Activated T-helper 9 cell treated with anti-CD3 and anti-CD28 coated beads, Interleukin-2, amount 50 U/mL, for 16 hours (primary cell): ENCODE measurements around the gene GALNT11.
"Not testable (repeated sequence)": the region's sequence is repeated elsewhere in the genome, so short reads cannot be mapped to it uniquely, and the experiment has no call there.

ENCODE experiments used
- DNase-seq: peaks from one replicate; pipeline ENCODE4 v3.0.0-alpha.2; 2020; ENCODE audit warnings: low read depth

GALNT11 gene

DNA sequence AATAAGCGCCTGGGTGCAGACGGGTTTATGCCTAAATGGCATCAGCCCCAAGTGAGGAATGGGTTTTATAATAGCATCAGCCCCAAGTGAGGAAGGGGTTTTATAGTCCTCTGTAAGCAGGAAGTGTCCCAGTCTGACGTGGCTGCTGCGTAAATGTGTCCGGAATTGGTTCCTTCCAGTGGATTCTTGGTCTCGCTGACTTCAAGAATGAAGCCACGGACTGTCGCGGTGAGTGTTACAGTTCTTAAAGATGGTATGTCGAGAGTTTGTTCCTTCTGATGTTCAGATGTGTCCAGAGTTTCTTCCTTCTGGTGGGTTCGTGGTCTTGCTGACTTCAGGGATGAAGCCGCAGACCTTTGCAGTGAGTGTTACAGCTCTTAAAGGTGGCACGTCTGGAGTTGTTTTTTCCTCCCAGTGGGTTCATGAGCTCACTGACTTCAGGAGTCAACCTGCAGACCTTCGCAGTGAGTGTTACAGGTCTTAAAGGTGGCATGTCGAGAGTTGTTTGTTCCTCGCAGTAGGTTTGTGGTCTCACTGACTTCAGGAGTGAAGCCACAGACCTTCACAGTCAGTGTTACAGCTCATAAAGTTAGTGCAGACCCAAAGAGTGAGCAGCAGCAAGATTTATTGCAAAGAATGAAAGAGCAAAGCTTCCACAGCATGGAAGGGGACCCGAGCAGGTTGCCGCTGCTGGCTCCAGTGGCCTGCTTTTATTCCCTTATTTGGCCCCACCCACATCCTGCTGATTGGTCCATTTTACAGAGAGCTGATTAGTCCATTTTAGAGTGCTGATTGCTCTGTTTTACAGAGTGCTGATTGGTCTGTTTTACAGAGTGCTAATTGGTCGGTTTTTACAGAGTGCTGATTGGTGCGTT lies 2.3 kb downstream of the GALNT11 start:
- not testable (repeated sequence) for DNase-seq

DNA sequence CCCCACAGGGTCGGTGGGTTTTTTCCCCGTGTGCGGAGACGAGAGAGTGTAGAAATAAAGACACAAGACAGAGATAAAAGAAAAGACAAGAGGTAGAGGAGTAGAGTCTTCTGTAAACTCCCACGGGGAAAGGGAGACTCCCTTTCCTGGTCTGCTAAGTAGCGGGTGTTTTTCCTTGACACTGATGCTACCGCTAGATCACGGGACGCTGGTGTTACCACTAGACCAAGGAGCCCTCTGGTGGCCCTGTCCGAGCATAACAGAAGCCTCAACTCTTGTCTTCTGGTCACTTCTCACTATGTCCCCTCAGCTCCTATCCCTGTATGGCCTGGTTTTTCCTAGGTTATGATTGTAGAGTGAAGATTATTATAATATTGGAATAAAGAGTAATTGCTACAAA lies 4.6 kb downstream of the GALNT11 start:
- not testable (repeated sequence) for DNase-seq

DNA sequence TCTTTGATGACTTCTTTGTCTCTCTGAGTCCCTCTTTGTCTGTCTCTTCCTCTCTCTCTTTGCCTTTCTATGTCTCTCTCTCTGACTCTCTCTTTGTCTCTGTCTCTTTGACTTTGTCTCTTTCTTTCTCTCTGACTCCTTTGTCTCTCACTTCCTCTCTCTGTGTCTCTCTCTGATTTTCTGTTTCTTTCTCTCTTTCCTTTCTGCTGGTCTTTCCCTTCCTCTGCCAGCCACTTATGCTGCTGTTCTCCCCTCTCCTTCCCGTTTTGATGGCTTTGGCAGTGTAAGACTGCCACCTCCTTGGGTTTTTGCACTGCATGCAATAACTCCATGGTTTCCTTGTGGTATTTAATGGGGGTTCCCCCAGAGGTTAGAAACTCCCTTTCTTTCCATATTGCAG lies 5.2 kb downstream of the GALNT11 start:
- DNase-seq = not testable (repeated sequence)

DNA sequence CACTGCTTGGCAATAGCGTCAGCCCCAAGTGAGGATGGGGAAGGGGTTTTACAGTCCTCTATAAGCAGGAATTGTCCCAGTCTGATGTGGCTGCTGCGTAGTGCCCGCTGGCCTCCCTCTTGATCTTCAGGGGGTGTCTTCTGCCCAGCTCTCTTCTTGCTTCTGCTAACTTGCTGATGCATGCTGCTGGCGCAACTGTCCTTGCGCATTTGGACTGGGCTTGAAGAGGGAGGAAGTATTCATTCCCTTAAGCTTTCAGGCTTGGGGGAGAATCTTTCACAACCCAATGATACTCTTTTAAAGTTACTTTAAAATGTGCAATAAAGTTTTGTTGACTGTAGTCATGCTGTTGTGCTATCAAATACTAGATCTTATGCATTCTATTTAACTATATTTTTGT lies 10.3 kb downstream of the GALNT11 start:
- DNase-seq = no peak

DNA sequence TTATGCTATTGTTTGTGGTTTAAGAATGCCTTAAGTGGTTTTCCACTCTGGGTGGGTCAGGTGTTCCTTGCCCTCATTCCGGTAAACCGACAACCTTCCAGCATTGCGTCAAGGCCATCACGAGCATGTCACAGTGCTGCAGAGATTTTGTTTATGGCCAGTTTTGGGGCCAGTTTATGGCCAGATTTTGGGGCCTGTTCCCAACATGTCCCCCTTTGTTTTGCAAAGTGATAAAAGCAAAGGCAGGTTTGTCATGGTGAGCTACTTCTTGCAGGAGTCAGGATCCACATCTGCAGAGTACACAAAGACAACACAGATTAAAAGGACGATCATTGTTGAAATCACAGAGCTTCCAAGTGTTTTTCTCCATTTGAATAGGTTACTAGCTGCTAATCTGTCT lies 12.9 kb downstream of the GALNT11 start:
- DNase-seq = not testable (repeated sequence)

DNA sequence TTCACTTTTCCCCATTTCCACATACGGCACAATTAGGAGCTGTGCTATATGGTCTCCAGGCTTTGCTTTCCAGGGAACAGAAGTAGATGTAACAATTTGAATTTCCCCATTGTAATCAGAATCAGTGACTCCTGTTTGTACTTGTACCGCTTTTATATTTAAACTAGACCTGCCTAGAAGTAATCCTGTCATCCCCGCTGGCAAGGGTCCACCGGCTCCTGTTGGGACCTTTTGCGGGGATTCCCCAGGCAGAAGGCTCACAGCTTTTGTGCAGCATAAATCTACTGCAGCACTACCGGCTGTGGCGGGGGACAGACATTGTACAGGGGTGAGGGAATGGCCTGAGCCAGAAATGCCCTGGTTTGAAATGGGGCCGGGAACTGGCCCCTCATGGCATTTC lies 17.6 kb downstream of the GALNT11 start:
- not testable (repeated sequence) for DNase-seq

DNA sequence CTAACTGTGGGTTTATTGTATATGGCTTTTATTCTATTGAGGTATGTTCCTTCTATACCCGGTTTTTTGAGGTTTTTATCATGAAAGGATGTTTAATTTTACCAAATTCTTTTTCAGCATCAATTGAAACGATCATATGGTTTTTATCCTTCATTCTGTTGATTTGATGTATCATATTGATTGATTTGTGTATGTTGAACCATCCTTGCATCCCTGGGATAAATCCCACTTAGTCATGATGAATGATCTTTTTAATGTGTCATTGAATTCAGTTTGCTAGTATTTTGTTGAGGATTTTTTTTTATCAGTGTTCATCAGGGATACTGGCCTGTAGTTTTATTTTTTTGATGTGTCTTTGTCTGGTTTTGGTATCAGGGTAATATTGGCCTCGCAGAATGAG lies 19.4 kb downstream of the GALNT11 start:
- not testable (repeated sequence) for DNase-seq

DNA sequence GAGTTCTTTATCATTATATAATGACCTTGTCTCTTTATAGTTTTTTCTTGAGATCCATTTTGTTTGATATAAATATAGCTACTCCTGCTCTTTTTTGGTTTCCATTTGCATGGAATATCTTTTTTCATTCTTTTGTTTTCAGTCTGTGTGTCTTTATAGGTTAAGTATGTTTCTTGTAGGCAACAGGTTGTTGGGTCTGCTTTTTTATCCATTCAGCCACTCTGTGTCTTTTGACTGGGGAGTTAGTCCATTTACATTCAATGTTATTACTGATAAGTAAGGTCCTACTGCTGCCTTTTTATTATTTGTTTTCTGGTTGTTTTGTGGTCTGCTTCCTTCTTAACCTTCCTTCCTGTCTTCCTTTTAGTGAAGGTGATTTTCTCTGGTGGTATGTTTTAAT lies 21.1 kb downstream of the GALNT11 start:
- no peak for DNase-seq

DNA sequence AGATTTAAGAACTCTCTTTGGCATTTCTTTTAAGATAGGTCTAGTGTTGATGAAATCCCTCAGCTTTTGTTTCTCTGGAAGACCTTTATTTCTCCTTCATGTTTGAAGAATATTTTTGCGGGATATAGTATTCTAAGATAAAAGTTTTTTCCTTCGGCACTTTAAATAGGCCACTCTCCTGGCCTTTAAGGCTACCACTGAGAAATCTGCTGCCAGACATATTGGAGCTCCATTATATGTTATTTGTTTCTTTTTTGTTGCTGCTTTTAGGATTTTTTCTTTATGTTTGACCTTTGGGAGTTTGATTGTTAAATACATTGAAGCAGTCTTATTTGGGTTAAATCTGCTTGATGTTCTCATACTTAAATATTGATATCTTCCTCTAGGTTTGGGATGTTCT lies 22.6 kb downstream of the GALNT11 start:
- no peak for DNase-seq

DNA sequence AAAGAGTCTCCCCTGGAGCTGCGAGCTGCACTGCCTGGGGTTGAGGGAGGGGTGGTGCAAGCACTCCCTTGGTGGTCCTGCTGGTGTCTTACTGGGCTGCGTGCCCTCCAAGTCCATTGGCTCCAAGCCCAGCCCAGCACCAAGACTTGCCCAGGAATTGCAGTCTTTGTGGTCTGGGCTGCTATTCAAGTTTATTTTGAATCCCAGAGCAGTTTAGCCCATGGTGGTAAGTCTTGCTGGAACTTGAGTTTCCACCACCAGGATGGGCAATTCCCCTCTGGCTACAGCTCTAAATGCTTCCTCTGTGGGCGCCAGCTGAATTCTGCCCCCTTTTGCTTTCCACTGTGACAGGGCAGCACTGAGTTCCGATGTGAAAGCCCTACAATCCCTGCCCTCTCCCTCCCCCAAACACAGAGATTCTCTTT lies 25.1 kb downstream of the GALNT11 start:
- DNase-seq = no peak

DNA sequence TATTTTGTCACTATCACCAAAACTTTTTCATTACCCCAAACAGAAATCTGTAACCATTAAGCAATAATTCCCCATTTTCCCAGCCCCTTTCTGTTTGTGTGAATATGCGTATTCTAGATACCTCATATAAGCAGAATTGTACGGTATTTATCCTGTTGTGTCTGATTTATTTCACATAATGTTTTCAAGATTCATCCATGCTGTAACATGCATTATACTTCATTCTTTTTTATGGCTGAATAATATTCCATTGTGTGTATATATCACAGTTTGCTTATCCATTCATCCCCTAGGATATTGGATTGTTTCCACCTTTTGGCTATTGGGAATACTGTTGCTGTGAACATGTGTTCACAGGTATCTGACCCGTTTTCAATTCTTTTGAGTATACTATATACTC lies 26.5 kb downstream of the GALNT11 start:
- DNase-seq = no peak

DNA sequence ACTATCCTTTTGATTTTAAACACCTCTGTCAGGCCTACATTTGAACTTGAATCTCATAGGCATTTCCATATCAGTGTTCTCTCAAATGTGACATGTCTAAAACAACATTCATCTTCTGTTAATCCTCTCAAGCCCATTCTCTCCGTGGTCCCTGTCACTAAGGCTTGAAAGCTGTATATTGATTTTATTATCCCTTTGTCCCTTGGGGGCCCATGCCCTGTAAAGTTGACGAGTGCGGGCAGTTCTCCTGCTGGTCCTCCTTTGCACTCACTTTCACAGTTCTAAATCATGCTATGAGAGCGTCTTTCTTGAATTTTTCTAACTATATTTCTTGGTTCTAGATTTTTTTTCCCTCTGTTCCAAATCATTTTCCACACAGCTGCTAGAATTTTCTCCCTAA lies 27.3 kb downstream of the GALNT11 start:
- no peak for DNase-seq

DNA sequence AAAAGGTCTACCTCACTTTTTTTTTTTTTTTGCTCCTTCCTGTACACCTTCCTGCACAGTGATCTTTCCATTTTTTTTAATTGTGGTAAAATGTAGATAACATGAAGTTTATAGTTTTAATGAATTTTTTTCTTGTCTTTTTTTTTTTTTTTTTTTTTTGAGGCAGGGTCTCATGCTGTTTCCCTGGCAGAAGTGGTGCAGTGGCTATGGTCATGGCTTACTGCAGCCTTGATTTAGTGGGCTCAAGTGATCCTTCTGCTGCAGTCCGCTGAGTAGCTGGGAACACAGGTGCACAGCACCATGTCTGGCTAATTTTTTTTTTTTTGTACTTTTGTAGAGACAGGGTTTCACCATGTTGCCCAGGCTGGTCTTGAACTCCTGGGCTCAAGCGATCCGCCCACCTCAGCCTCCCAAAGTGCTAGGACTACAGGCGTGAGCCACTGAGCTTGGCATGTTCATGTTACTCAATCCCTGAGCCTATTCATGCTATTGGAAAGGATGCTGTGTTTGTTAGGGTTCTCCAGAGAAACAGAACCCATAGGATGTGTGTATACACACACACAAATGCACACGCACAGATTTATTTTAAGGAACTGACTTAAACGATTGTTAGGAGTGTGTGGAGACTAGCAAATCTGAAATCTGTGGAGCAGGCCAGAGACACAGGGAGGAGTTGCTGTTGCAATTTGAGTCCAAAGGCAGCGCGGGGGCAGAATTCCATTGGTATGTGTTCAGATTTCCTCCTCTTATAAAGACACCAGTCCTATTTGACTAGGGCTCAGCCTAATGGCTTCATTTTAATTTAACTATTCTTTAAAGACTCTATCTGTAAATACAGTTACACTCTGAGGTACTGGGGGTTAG lies 29.1 kb downstream of the GALNT11 start:
- no peak for DNase-seq

DNA sequence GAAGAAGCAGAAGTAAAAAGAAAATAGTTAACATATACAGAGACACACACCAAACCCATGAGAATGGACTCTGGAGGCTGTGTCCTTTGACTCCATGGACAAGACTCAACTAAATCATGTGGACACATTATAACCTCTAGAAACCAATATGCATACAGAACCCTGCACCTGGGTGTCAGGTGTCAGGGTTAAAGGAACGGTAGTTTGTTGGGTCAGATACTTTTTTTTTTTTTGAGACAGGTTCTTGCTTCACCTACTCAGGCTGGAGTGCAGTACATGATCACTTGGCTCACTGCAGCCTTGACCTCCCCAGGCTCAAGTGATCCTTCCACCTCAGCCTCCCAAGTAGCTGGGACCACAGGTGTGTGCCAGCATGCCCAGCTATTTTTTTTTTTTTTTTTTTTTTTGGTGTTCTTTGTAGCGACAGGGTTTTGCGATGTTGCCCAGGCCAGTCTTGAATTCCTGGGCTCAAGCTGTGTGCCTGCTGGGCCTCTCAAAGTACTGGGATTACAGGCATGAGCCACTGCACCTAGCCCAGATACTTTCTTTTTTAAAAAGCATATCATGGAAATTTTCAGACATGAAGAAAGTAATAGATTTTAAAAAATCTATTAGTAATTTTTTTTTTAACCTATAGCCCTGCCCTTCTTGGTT lies 31.3 kb downstream of the GALNT11 start:
- DNase-seq = no peak

DNA sequence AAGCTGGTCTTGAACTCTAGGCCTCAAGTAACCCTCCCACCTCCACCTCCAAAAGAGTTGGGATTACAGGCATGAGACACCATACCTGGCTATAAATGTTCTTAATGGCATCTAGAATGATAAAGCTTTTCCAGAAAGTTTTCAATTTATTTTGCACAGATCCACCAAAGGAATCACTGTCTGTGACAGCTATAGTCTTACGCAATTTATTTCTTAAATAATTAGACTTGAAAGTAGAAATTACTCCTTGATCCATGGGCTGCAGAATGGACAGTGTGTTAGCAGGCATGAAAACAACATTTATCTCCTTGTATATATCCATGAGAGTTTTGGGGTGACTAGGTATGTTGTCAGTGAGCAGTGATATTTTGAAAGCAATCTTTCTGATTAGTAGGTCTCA lies 33.8 kb downstream of the GALNT11 start:
- no peak for DNase-seq

DNA sequence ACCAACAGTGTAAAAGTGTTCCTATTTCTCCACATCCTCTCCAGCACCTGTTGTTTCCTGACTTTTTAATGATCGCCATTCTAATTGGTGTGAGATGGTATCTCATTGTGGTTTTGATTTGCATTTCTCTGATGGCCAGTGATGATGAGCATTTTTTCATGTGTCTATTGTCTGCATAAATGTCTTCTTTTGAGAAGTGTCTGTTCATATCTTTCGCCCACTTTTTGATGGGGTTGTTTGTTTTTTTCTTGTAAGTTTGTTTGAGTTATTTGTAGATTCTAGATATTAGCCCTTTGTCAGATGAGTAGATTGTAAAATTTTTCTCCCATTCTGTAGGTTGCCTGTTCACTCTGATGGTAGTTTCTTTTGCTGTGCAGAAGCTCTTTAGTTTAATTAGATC lies 35.6 kb downstream of the GALNT11 start:
- DNase-seq = not testable (repeated sequence)

DNA sequence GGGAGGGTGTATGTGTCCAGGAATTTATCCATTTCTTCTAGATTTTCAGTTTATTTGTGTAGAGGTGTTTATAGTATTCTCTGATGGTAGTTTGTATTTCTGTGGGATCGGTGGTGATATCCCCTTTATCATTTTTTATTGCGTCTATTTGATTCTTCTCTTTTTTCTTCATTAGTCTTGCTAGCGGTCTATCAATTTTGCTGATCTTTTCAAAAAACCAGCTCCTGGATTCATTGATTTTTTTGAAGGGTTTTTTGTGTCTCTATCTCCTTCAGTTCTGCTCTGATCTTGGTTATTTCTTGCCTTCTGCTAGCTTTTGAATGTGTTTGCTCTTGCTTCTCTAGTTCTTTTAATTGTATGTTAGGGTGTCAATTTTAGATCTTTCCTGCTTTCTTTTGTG lies 37.7 kb downstream of the GALNT11 start:
- DNase-seq = not testable (repeated sequence)

DNA sequence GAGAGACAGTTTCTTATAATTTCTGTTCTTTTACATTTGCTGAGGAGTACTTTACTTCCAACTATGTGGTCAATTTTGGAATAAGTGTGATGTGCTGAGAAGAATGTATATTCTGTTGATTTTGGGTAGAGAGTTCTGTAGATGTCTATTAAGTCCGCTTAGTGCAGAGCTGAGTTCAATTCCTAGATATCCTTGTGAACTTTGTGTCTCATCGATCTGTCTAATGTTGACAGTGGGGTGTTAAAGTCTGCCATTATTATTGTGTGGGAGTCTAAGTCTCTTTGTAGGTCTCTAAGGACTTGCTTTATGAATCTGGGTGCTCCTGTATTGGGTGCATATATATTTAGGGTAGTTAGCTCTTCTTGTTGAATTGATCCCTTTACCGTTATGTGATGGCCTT lies 38.3 kb downstream of the GALNT11 start:
- not testable (repeated sequence) for DNase-seq

DNA sequence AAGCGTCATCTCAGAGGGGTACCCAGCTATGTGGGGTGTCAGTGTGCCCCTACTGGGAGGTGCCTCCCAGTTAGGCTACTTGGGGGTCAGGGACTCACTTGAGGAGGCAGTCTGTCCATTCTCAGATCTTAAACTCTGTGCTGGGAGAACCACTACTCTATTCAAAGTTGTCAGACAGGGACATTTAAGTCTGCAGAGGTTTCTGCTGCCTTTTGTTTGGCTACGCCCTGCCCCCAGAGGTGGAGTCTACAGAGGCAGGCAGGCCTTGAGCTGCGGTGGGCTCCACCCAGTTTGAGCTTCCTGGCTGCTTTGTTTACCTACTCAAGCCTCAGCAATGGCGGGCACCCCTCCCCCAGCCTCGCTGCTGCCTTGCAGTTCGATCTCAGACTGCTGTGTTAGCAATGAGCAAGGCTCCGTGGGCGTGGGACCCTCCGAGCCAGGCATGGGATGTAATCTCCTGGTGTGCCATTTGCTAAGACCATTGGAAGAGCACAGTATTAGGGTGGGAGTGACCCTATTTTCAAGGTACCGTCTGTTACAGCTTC lies 40.4 kb downstream of the GALNT11 start:
- not testable (repeated sequence) for DNase-seq

DNA sequence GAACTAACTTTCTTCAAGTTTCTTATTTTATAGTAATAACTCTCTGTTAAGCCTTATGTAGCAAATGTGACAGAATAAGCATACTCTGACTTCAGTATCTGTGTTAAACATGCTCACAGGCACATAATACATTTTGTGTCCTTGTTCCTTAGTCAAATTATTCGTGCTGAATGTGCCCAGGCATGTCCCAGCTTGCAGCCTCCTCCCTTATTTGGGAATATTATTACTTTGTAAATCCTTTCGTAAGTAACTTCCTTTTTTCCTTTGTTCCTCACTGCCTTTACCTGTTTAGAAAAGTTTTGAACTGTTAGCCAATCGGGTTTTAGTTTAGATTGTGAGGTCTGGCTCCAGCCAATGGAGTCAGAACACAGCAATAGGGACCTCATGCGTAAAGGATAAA lies 46.9 kb downstream of the GALNT11 start:
- no peak for DNase-seq

DNA sequence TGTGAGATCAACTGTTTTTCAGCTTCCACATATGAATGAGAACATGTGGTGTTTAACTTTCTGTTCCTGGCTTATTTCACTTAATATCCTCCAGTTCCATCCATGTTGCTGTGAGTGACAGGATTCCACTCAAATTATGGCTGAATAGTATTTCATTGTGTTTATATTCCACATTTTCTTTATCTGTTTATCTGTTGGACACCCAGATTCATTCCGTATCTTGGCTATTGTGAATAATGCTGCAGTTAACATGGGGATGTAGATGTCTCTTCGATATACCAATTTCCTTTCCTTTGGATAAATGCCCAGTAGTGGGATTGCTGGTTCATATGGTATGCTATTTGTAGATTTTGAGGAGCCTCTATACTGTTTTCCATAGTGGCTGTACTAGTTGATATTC lies 47.9 kb downstream of the GALNT11 start:
- no peak for DNase-seq

DNA sequence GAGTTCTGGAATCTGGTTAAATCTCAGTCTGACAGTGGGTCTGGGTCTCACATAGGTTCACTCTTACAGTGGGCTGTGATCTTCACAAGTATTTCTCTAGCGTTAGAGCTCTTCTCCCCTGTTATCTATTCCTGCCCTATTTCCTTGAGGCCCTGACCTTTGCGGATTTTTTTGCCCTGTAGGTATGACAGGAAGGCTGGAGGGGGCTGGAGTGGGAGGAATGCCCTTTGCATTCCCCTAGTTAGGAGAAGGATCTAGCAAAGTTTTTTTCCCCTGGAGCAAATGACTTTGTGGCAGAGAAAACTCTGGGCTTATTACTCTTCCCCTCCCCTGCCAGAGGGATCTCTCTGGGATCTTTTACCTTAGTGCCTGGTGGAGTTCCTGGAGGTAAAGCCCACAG lies 49.2 kb downstream of the GALNT11 start:
- no peak for DNase-seq
